Activated naive CD4-positive, alpha-beta T cell treated with anti-CD3 and anti-CD28 coated beads, Interleukin-2, amount 50 U/mL, for 16 hours (primary cell): ENCODE measurements around the gene PTBP3.
"Not testable (repeated sequence)": the region's sequence is repeated elsewhere in the genome, so short reads cannot be mapped to it uniquely, and the experiment has no call there.

Source experiments
- DNase-seq: peaks from one replicate; pipeline ENCODE4 v3.0.0-alpha.2; 2020

The PTBP3 gene

GRCh38 chr9:112267086-112267485 lies 66.3 kb downstream of the PTBP3 start:
- DNase-seq = not testable (repeated sequence)

DNA sequence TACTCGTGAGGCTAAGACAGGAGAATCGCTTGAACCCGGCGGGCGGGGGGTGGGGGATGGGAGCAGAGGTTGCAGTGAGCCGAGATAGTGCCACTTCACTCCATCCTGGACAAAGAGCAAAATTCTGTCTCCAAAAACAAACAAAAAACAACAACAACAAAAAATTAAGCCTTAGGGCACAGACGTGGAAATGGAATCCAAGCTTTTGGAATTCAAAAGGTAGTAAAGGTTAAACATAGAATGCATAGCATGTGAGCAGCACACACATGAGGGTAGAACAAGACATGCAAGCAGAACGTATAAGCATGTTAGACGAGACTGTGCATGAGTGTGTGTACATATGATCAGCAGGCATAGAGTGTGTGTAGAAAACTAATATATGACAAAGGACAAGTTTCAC lies 68.0 kb downstream of the PTBP3 start:
- no peak for DNase-seq

DNA sequence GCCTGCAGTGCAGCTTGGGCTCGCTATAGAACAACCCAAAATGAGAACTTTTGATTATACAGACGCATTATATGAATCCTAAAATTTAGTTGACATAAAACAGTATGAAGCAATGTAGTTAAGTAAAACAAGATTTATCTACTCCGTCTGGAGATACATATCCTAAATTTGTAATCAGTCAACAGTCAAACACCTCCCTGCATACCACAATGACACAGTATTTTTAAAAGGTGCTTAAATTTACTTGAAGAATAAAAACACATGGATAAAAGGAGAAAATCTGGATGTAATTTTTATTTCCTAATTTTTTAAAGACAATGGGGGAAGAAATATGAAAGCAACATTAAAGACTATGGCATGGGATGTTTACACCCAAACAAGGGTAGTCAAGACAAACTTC lies 70.8 kb downstream of the PTBP3 start:
- DNase-seq = no peak

GRCh38 chr9:112261133-112261532 lies 72.3 kb downstream of the PTBP3 start:
- DNase-seq = no peak

DNA sequence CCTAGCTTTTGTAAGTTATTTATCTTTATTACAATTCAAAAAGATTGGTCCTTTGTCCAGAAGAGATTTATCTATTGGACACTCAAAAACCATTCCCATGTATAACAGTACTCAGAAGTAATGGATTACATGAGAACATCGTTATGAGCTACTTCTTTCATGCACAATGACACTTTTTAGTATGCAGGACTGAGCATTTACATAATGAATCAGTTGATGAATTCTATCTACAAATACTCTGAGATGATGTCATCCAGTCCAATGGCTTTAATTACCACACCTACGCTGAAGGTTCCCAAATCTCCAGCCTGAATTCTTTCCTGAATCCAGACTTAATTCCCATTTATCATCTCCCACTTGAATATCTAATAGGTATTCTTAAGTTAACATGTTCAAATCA lies 75.3 kb downstream of the PTBP3 start:
- DNase-seq = no peak

GRCh38 chr9:112252194-112252593 lies 81.2 kb downstream of the PTBP3 start:
- DNase-seq = no peak

- DNase-seq = no peak
Observed at GRCh38 chr9:112249277-112249676, 84.1 kb downstream of the PTBP3 start.

DNA sequence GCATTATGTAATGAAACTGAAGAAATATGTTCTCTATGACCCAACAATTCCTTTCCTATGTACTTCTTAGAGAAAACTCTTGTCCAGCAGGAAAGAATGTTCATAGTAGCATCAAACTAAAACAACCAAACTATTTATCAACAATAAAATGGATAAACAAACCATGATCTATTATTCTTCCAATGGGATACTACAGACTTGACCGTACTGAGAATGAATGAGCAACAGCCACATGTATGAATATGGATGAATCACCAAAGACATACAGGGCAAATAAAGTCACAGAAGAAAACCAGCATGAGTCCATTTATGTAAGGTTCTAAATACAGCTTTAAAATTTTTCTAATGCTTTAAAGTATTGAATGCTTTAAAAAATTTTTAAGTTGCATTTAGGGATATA lies 84.7 kb downstream of the PTBP3 start:
- no peak for DNase-seq

GRCh38 chr9:112247090-112247489 lies 86.3 kb downstream of the PTBP3 start:
- no peak for DNase-seq

DNA sequence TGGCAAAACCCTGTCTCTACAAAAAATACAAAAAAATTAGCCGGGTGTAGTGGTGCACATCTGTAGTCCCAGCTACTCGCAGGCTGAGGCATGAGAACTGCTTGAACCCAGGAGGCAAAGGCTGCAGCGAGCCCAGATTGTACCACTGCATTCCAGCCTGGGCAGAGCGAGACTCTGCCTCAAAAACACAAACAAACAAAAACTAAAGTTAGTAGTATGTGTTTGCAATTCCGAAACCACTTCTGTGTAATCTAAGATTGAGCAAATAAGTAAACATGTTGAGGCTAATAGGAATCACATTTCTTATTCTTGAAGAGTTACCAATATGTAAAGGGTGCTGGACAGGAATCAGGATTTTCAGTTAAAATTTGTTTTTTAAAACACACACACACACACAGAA lies 88.3 kb downstream of the PTBP3 start:
- DNase-seq = no peak

DNA sequence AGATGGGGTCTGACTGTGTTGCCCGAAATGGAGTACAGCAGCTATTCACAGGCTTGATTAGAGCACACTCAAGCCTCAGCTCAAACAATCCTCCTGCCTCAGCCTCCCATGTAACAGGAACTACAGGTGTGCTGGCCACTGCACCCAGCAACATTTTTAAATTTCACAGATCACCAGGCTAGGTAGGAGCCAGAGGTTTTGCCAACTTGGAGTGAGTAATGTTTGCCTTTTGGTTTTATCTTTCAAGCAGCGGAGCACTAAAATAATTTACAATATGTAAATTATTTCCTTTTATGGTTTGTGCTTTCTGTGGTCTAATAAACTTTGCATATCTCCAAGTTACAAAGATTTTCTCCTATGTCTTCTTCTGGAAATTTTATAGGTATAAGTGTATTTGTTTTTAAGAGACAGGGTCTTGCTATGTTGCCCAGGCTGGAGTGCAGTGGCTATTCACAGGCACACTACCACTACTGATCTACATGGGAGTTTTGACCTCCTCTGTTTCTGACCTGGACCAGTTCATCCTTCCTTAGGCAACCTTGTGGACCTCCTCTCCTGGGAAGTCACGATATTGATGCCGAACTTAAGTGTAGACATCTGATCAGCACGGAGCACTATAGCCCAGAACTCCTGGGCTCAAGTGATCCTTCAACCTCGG lies 91.1 kb downstream of the PTBP3 start:
- no peak for DNase-seq

DNA sequence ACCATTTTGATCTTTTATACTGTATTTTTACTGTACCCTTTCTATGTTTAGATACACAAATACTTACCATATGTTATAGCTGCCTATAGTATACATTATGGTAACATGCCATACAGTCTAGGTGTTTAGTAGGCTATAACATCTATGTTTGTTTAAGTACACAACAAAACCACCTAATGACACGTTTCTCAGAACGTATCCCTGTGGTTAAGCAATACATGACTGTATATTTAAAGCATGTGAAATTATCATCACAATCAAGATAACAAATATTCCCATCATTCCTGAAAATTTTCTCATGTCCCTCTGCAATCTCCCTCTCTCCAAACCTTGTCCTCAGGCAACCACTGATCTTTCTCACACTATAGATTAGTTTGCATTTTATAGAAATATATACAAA lies 91.9 kb downstream of the PTBP3 start:
- no peak for DNase-seq

GRCh38 chr9:112239708-112240107 lies 93.7 kb downstream of the PTBP3 start:
- DNase-seq = no peak

- no peak for DNase-seq
Observed at GRCh38 chr9:112239284-112239683, 94.1 kb downstream of the PTBP3 start.

GRCh38 chr9:112234779-112235178 lies 98.6 kb downstream of the PTBP3 start:
- DNase-seq = no peak

- DNase-seq = no peak
Observed at GRCh38 chr9:112233769-112234168, 99.7 kb downstream of the PTBP3 start.

DNA sequence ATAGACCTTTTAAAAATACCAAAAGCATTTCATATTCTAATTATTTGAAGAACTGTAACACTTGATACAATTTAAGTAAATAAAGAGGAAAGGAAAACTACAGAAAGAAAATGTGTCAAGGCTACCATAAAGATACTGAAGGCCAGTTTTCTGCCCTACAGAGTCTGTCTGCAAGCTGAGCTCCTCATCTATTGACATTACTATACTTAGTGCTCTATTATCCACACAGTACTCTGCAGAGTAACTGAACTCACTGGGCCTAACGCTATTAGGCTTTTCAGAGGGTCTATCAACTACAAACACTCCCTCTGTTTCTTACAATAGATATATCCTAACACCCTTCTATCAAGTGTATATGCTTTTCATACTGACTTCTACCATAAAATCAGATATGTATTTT lies 101.2 kb downstream of the PTBP3 start:
- DNase-seq = no peak

DNA sequence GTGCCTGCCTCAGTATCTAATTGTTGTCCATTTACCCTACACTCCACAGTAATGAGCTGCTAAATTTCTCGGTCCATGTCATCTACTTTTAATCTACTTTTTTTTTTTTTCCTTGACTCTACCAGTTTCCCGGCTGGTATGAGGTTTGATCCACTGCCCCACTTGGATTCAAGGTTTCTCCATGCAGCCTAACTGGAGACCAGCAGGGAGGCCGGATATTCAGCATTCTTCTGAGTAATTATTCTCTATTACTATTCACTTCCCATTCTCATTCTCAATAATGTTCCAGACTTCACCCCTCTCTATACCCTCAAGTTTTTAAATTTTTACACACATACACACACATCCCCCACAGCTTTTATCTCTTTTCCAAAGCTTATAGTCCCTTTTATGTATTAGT lies 107.3 kb downstream of the PTBP3 start:
- DNase-seq = no peak

GRCh38 chr9:112224401-112225289 lies 108.8 kb downstream of the PTBP3 start:
- DNase-seq = no peak

DNA sequence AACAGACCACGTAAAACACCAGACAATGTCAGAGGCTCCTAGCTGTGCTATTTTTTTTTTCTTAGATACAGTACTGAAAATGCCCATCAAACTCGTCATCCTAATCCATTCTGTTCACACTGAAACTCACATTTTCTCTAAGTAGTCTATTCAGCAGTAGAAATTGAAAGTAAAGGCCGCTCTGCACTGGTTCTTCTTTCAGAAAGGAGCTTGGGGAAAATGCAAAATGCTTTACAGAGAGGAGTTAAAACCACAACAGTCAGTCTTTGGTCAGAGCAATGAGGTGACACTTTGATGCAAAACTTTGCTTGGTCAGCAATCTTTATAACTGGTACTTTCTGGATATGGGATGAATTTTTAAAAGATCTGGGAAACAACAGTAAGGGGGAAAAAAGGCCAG lies 114.5 kb downstream of the PTBP3 start:
- DNase-seq = no peak

DNA sequence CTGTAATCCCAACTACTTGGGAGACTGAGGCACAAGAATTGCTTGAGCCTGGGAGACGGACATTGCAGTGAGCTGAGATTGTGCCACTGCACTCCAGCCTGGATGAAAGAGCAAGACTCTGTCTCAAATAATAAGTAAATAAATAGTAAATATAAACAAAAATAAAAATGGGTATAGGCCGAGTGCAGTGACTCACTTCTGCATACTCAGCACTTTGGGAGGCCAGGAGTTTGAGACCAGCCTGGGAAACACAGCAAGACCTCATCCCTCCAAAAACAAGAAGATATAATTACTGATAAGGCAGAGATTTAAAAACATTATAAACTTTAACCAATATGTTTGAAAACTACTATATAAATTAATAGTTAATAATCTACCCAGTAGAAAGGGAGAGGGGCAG lies 120.5 kb downstream of the PTBP3 start:
- no peak for DNase-seq

DNA sequence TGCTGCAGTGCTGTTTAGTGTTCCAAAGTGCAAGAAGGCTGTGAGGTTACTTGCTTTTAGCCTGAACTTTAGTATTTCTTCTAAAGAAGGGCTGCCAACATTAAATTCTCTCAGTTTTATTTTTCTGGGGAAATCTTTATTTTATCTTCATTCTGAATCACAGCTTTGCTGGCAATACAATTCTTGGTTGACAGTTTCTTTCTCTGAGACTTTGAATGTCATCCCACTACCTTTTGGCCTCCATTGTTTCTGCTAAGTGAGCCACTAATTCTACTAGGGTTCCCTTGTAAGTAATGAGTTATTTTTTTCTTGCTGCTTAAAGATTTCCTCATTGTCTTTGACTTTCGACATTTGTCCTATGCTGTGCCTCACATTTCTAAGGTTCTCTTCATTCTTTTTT lies 126.0 kb downstream of the PTBP3 start:
- no peak for DNase-seq

- no peak for DNase-seq
Observed at GRCh38 chr9:112203536-112203935, 129.9 kb downstream of the PTBP3 start.

GRCh38 chr9:112200711-112201110 lies 132.7 kb downstream of the PTBP3 start:
- no peak for DNase-seq

DNA sequence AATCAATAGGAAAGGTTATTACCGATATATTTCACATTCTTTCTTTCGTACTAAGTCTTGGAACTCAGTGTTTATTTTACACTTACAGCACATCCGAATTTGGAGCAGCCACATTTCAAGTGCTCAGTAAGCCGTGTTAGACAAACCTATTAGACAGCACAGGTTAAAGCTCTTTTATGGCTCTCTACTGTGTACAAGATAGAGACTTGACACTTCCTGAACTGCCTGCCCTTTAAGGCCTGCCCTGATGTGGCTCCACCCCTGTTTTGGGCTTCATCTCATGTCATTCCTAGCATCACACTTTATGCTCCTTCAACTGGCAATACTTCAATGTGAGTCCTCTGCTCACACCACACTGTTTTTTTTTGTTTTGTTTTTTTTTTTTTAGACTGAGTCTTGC lies 134.8 kb downstream of the PTBP3 start:
- DNase-seq = no peak
